ENCODE results near the gene CLSTN3.

DNA sequence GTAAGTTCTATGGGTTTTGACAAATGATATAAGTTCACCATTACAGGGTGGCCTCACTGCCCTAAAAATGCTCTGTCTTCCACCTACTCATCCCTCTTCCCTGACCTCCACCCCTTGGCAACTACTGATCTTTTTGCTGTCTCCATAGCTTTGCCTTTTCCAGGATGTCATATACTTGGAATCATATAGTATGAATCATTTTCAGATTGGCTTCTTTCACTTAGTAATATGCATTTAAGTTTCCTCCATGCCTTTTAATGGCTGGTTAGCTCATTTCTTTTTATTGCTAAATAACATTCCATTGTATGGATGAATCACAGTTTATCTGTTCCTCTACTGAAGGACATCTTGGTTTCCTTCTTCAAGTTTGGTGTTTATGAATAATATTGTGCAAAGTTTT lies 45.3 kb downstream of the CLSTN3 start:
- TF ChIP-seq, protein P1, sequence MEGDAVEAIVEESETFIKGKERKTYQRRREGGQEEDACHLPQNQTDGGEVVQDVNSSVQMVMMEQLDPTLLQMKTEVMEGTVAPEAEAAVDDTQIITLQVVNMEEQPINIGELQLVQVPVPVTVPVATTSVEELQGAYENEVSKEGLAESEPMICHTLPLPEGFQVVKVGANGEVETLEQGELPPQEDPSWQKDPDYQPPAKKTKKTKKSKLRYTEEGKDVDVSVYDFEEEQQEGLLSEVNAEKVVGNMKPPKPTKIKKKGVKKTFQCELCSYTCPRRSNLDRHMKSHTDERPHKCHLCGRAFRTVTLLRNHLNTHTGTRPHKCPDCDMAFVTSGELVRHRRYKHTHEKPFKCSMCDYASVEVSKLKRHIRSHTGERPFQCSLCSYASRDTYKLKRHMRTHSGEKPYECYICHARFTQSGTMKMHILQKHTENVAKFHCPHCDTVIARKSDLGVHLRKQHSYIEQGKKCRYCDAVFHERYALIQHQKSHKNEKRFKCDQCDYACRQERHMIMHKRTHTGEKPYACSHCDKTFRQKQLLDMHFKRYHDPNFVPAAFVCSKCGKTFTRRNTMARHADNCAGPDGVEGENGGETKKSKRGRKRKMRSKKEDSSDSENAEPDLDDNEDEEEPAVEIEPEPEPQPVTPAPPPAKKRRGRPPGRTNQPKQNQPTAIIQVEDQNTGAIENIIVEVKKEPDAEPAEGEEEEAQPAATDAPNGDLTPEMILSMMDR (IDR thresholded peaks at IDR 0.05; ENCODE audit: low read depth, low read length, missing input control) = no peak
- TF ChIP-seq, protein P2, sequence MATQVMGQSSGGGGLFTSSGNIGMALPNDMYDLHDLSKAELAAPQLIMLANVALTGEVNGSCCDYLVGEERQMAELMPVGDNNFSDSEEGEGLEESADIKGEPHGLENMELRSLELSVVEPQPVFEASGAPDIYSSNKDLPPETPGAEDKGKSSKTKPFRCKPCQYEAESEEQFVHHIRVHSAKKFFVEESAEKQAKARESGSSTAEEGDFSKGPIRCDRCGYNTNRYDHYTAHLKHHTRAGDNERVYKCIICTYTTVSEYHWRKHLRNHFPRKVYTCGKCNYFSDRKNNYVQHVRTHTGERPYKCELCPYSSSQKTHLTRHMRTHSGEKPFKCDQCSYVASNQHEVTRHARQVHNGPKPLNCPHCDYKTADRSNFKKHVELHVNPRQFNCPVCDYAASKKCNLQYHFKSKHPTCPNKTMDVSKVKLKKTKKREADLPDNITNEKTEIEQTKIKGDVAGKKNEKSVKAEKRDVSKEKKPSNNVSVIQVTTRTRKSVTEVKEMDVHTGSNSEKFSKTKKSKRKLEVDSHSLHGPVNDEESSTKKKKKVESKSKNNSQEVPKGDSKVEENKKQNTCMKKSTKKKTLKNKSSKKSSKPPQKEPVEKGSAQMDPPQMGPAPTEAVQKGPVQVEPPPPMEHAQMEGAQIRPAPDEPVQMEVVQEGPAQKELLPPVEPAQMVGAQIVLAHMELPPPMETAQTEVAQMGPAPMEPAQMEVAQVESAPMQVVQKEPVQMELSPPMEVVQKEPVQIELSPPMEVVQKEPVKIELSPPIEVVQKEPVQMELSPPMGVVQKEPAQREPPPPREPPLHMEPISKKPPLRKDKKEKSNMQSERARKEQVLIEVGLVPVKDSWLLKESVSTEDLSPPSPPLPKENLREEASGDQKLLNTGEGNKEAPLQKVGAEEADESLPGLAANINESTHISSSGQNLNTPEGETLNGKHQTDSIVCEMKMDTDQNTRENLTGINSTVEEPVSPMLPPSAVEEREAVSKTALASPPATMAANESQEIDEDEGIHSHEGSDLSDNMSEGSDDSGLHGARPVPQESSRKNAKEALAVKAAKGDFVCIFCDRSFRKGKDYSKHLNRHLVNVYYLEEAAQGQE (IDR thresholded peaks at IDR 0.05) = no peak
- TF ChIP-seq YY1 (IDR thresholded peaks at IDR 0.05) (no peak), TAF1 (conservative IDR thresholded peaks at IDR 0.05) (no peak), EGR1 (IDR thresholded peaks at IDR 0.05; ENCODE audit: low read depth in 2 of 2) (no peak), GABPA (IDR thresholded peaks at IDR 0.05 in 1 of 2, conservative IDR thresholded peaks at IDR 0.05 in 1 of 2) (no peak), FOXA1 (IDR thresholded peaks at IDR 0.05) (no peak), RXRA (IDR thresholded peaks at IDR 0.05) (no peak), RAD21 (IDR thresholded peaks at IDR 0.05) (no peak), SP1 (IDR thresholded peaks at IDR 0.05) (no peak), JUND (IDR thresholded peaks at IDR 0.05) (no peak)
- TF ChIP-seq, protein P3, sequence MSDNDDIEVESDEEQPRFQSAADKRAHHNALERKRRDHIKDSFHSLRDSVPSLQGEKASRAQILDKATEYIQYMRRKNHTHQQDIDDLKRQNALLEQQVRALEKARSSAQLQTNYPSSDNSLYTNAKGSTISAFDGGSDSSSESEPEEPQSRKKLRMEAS (IDR thresholded peaks at IDR 0.05) = no peak
- TF ChIP-seq, protein P4, sequence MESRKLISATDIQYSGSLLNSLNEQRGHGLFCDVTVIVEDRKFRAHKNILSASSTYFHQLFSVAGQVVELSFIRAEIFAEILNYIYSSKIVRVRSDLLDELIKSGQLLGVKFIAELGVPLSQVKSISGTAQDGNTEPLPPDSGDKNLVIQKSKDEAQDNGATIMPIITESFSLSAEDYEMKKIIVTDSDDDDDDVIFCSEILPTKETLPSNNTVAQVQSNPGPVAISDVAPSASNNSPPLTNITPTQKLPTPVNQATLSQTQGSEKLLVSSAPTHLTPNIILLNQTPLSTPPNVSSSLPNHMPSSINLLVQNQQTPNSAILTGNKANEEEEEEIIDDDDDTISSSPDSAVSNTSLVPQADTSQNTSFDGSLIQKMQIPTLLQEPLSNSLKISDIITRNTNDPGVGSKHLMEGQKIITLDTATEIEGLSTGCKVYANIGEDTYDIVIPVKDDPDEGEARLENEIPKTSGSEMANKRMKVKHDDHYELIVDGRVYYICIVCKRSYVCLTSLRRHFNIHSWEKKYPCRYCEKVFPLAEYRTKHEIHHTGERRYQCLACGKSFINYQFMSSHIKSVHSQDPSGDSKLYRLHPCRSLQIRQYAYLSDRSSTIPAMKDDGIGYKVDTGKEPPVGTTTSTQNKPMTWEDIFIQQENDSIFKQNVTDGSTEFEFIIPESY (IDR thresholded peaks at IDR 0.05) = no peak
- TF ChIP-seq, protein P5, sequence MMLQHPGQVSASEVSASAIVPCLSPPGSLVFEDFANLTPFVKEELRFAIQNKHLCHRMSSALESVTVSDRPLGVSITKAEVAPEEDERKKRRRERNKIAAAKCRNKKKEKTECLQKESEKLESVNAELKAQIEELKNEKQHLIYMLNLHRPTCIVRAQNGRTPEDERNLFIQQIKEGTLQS (IDR thresholded peaks at IDR 0.05) = no peak

All from liver (tissue), 3 donors.